Neural crest cell (in vitro differentiated cells): ENCODE measurements around the gene CYSTM1. TPM values are rescaled to one million over a fixed set of nuclear protein-coding genes. Genes with fewer than 3 reads are reported as not detected.

Experiments used
- DNase-seq: peaks from one replicate; pipeline ENCODE4 v3.0.0; 2021; ENCODE audit warnings: low read depth, mixed read lengths, low spot score
- H3K27ac Mint-ChIP-seq: one replicate; pipeline ENCODE4 v1.8.0; 2021; ENCODE audit warnings: mild to moderate bottlenecking, mixed read lengths; ENCODE audit not compliant: unreplicated experiment
- H3K27me3 Mint-ChIP-seq: 2 replicates; pipeline ENCODE4 v1.8.0; 2021; ENCODE audit warnings: low read depth, mild to moderate bottlenecking, mixed read lengths
- H3K36me3 Mint-ChIP-seq: 2 replicates; pipeline ENCODE4 v1.8.0; 2021; ENCODE audit warnings: low read depth, mild to moderate bottlenecking, mixed read lengths
- H3K4me1 Mint-ChIP-seq: 2 replicates; pipeline ENCODE4 v1.8.0; 2021; ENCODE audit warnings: mixed read lengths
- H3K4me3 Mint-ChIP-seq: one replicate; pipeline ENCODE4 v1.8.0; 2021; ENCODE audit warnings: mild to moderate bottlenecking, mixed read lengths
- H3K9me3 Mint-ChIP-seq: 2 replicates; pipeline ENCODE4 v1.8.0; 2021; ENCODE audit warnings: mixed read lengths
- CTCF ChIP-seq: fragments of 200-600 bp; sonication (generic); conservative IDR thresholded peaks from 2 replicates; pipeline ENCODE4 v1.5.0; 2021; ENCODE audit warnings: antibody characterized with exemption, mild to moderate bottlenecking
- total RNA-seq: library from RNA; stranded (reverse); gene quantifications from 2 replicates; pipeline ENCODE4 v1.2.1, GENCODE V29; 2021

The CYSTM1 gene
- total RNA-seq, 1 donor from 2014 or later: 19.8 TPM

GRCh38 chr5:140189253-140189652 lies 14.3 kb downstream of the CYSTM1 start:
- no peaks in the 10 kb centered on the region for H3K9me3 Mint-ChIP-seq
- no peaks in the 10 kb centered on the region for H3K36me3 Mint-ChIP-seq
- no peak for DNase-seq
- H3K27me3 Mint-ChIP-seq: no peaks in the 10 kb centered on the region
- H3K4me1 Mint-ChIP-seq: peaks cover 17% of the 10 kb centered on the region
- H3K27ac Mint-ChIP-seq: no peak overlapping the region
- H3K4me3 Mint-ChIP-seq: no peak overlapping the region
- TF ChIP-seq CTCF: no peak

GRCh38 chr5:140189977-140190871 lies 15.2 kb downstream of the CYSTM1 start:
- Mint-ChIP-seq H3K9me3 (no peaks in the 10 kb centered on the region), H3K36me3 (no peaks in the 10 kb centered on the region), H3K4me3 (no peak overlapping the region), H3K27ac (peak overlapping the region; percentile 1), H3K4me1 (peaks cover 17% of the 10 kb centered on the region), H3K27me3 (no peaks in the 10 kb centered on the region)
- no peak for TF ChIP-seq CTCF
- DNase-seq: no peak

- H3K27me3 Mint-ChIP-seq: no peaks in the 10 kb centered on the region
- DNase-seq: no peak
- no peaks in the 10 kb centered on the region for H3K36me3 Mint-ChIP-seq
- TF ChIP-seq CTCF: no peak
- no peaks in the 10 kb centered on the region for H3K9me3 Mint-ChIP-seq
- H3K27ac Mint-ChIP-seq: no peak overlapping the region
- no peak overlapping the region for H3K4me3 Mint-ChIP-seq
- H3K4me1 Mint-ChIP-seq: peaks cover 17% of the 10 kb centered on the region
These were observed 15.9 kb downstream of the CYSTM1 start for GRCh38 chr5:140190872-140191218.

- H3K36me3 Mint-ChIP-seq: no peaks in the 10 kb centered on the region
These were observed 17.9 kb downstream of the CYSTM1 start for GRCh38 chr5:140192715-140193430.

GRCh38 chr5:140194662-140195061 lies 19.7 kb downstream of the CYSTM1 start:
- H3K4me3 Mint-ChIP-seq: no peak overlapping the region
- peaks cover 2% of the 10 kb centered on the region for H3K36me3 Mint-ChIP-seq
- H3K9me3 Mint-ChIP-seq: no peaks in the 10 kb centered on the region
- no peak overlapping the region for H3K27ac Mint-ChIP-seq
- no peak for DNase-seq
- H3K4me1 Mint-ChIP-seq: peaks cover 17% of the 10 kb centered on the region
- H3K27me3 Mint-ChIP-seq: no peaks in the 10 kb centered on the region
- TF ChIP-seq CTCF: no peak

More at GRCh38 chr5:140192715-140193430, 17.9 kb downstream of the CYSTM1 start:
- Mint-ChIP-seq H3K27me3 (no peaks in the 10 kb centered on the region), H3K4me3 (no peak overlapping the region), H3K4me1 (peaks cover 17% of the 10 kb centered on the region), H3K27ac (no peak overlapping the region), H3K9me3 (no peaks in the 10 kb centered on the region)
- no peak for DNase-seq
- TF ChIP-seq CTCF: no peak
